Osteoblast (primary cell): Measurements from ENCODE around the gene EEF1A2. TPM values are rescaled to one million over a fixed set of nuclear protein-coding genes. Genes with fewer than 3 reads are reported as not detected.

ENCODE experiments used
- DNase-seq: peaks from one replicate; pipeline ENCODE4 v3.0.0; 2011; ENCODE audit warnings: low spot score, mixed read lengths; ENCODE audit not compliant: insufficient read length; ENCODE audit errors: missing footprints
- H2AFZ ChIP-seq: 2 replicates; pipeline ENCODE4 v1.6.0; 2011; ENCODE audit warnings: mild to moderate bottlenecking, low read length
- H3K27ac ChIP-seq: 2 replicates; pipeline ENCODE4 v1.5.1; 2011; ENCODE audit warnings: mild to moderate bottlenecking, low read depth, low read length, moderate library complexity
- H3K27me3 ChIP-seq: 2 replicates; pipeline ENCODE4 v1.6.0; 2012; ENCODE audit warnings: mild to moderate bottlenecking, control low read depth, inconsistent platforms, low read length, moderate library complexity; ENCODE audit not compliant: insufficient read depth
- H3K36me3 ChIP-seq: 2 replicates; pipeline ENCODE4 v1.5.1; 2011; ENCODE audit warnings: mild to moderate bottlenecking, low read length, control low read depth, moderate library complexity; ENCODE audit not compliant: insufficient read depth
- H3K4me1 ChIP-seq: 2 replicates; pipeline ENCODE4 v1.5.1; 2011; ENCODE audit warnings: mild to moderate bottlenecking, low read length, control low read depth, moderate library complexity; ENCODE audit not compliant: insufficient read depth
- H3K4me2 ChIP-seq: 2 replicates; pipeline ENCODE4 v1.6.0; 2011; ENCODE audit warnings: mild to moderate bottlenecking, low read length; ENCODE audit not compliant: insufficient read depth
- H3K4me3 ChIP-seq: fragments of 200-600 bp; sonication (generic); 3 replicates; pipeline ENCODE4 v1.5.1; 2012; ENCODE audit warnings: mild to moderate bottlenecking, low read length, inconsistent platforms; ENCODE audit not compliant: insufficient read depth
- H3K79me2 ChIP-seq: 2 replicates; pipeline ENCODE4 v1.6.0; 2012; ENCODE audit warnings: mild to moderate bottlenecking, low read length, control low read depth, inconsistent platforms; ENCODE audit not compliant: insufficient read depth
- H3K9me3 ChIP-seq: 2 replicates; pipeline ENCODE4 v1.5.1; 2011; ENCODE audit warnings: low read depth, low read length, control low read depth
- H4K20me1 ChIP-seq: 2 replicates; pipeline ENCODE4 v1.6.0; 2012; ENCODE audit warnings: mild to moderate bottlenecking, low read length, control low read depth; ENCODE audit not compliant: insufficient read depth
- total RNA-seq: library from RNA; depleted of rRNA; stranded (reverse); fragments of >200 nt; gene quantifications from 2 replicates; pipeline ENCODE4 v1.2.3, GENCODE V29; 2012
- TF ChIP-seq, protein P1 (sequence below): IDR thresholded peaks from 2 replicates; pipeline ENCODE4 v1.5.1; 2011; ENCODE audit warnings: mild to moderate bottlenecking, low read depth, low read length, moderate library complexity; ENCODE audit errors: extremely low read depth

EEF1A2 gene
- total RNA-seq, 1 donor: not detected

GRCh38 chr20:63472862-63473390, 26.0 kb downstream of the EEF1A2 start:
- TF ChIP-seq, protein P1, sequence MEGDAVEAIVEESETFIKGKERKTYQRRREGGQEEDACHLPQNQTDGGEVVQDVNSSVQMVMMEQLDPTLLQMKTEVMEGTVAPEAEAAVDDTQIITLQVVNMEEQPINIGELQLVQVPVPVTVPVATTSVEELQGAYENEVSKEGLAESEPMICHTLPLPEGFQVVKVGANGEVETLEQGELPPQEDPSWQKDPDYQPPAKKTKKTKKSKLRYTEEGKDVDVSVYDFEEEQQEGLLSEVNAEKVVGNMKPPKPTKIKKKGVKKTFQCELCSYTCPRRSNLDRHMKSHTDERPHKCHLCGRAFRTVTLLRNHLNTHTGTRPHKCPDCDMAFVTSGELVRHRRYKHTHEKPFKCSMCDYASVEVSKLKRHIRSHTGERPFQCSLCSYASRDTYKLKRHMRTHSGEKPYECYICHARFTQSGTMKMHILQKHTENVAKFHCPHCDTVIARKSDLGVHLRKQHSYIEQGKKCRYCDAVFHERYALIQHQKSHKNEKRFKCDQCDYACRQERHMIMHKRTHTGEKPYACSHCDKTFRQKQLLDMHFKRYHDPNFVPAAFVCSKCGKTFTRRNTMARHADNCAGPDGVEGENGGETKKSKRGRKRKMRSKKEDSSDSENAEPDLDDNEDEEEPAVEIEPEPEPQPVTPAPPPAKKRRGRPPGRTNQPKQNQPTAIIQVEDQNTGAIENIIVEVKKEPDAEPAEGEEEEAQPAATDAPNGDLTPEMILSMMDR: no peak
- H2AFZ ChIP-seq: no peak overlapping the region
- no peaks in the 10 kb centered on the region for H3K4me1 ChIP-seq
- no peaks in the 10 kb centered on the region for H4K20me1 ChIP-seq
- H3K27me3 ChIP-seq: peaks cover 45% of the 10 kb centered on the region
- H3K9me3 ChIP-seq: no peaks in the 10 kb centered on the region
- H3K36me3 ChIP-seq: no peaks in the 10 kb centered on the region
- no peak overlapping the region for H3K4me3 ChIP-seq
- DNase-seq: no peak
- H3K79me2 ChIP-seq: no peaks in the 10 kb centered on the region
- no peak overlapping the region for H3K4me2 ChIP-seq
- no peak overlapping the region for H3K27ac ChIP-seq

DNA sequence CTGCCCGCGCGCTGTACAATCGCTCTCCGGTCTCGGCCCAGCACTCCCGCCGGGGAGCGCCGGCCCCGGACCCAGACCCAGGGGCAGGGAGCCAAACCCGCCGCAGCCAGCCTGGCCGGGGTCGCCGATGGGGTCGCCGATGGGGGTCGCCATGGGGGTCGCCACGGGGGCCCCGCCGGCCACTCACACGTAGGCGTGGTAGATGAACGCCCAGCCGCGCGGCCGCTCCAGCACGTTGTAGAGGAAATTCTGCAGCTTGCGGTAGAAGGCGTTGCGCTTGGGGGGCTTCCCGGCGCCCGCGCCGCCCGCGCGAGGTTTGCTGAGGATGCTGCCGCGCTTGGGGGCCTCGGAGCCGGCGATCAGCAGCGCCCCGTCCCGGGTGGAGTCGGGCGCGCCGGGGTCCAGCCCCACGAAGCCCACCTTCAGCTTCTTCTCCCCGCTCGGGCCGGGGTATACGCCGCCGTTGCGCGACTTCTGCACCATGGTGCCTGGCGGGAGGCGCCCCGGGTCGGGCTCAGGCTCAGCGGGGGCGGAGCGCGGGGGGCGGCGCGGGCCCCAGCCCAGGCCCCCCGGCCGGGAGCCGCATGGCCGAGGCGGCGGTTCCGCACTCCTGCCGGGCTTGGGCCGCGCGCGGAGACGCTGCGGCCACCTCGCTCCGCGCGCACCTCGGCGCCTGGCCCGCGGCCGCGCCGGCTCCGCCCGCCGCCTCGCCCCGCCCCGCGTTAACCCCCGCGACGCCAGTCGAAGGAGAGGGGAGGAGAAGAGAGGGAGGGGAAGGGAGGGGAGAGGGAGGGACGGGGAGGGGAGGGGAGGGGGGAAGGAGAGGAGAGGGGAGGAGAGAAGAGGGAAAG, 26.7 kb downstream of the EEF1A2 start, which contains the start of gene KCNQ2:
Gene KCNQ2 (minus strand): TSS at position 675 of the 851 bp plus-strand sequence. CDS start 192 bp downstream, at position 483.
- Histone ChIP-seq H3K27me3 (peaks cover 39% of the 10 kb centered on the region), H2AFZ (no peak within 1 kb of the TSS)

DNA sequence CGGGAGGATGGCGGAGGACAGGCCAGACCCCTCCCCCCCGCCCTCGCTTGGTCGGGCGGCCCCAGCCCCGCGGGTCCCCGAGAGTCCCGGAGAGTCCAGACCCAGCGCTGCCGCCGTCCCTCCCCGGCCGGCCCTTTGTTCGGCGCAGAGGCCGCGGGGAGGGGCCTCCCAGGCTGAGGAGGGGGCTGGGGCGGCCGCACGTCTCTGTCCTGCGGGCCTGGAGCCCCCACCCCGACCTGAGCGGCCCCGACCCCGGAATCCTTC, 27.2 kb downstream of the EEF1A2 start:
- Histone ChIP-seq H2AFZ (no peak overlapping the region), H3K79me2 (no peaks in the 10 kb centered on the region), H3K27me3 (peaks cover 38% of the 10 kb centered on the region), H4K20me1 (no peaks in the 10 kb centered on the region), H3K4me3 (no peak overlapping the region), H3K9me3 (no peaks in the 10 kb centered on the region), H3K27ac (no peak overlapping the region), H3K4me2 (no peak overlapping the region), H3K36me3 (no peaks in the 10 kb centered on the region), H3K4me1 (no peaks in the 10 kb centered on the region)
- DNase-seq: no peak
- TF ChIP-seq, protein P1: no peak

More for the DNA sequence above, 26.7 kb downstream of the EEF1A2 start, which contains the start of gene KCNQ2:
- H3K4me2 ChIP-seq: no peak within 1 kb of the TSS
- H3K27ac ChIP-seq: no peak within 1 kb of the TSS
- H3K4me3 ChIP-seq: no peak within 1 kb of the TSS
- no peaks in the 10 kb centered on the region for H3K79me2 ChIP-seq
- H4K20me1 ChIP-seq: no peaks in the 10 kb centered on the region
- no peaks in the 10 kb centered on the region for H3K4me1 ChIP-seq
- H3K36me3 ChIP-seq: no peaks in the 10 kb centered on the region
- no peaks in the 10 kb centered on the region for H3K9me3 ChIP-seq
- DNase-seq: no peak
- TF ChIP-seq, protein P1: no peak

DNA sequence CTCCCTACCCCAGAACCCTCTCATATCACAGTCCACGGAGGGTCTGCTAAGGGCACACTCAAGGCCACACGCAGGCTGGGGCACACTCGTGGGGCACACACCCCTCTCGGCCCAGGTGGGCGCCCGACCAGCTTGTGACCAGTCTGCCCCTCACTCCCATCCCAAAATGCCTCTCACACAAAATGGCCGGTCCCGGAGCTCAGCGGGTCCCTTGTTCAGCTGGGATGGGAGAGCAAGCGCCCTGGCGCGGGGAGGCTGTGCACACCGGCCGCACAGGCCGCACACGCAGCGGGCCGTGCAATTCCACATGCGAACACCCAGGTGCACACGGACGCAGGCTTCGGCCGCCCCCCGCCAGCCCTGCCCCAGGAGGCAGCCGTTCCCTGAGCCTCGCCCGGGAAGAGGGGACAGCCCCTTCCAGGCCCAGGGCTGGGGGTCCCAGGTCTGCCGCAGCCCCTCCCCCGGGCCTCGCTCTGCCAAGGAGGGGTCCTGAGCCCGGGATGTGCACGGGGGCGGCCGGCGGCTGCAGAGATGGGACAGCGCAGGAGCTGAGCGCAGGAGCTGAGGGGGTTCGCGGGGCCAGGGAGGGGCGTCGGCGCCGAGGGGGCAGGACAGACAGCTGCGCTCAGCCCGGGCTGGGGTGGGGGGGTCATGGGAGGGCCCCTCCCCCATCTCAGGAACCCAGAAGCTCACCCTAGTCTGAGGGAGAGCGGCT, 27.7 kb downstream of the EEF1A2 start:
- Histone ChIP-seq H3K79me2 (no peaks in the 10 kb centered on the region), H3K4me2 (no peak overlapping the region), H3K4me3 (no peak overlapping the region), H3K27me3 (peaks cover 38% of the 10 kb centered on the region), H4K20me1 (no peaks in the 10 kb centered on the region), H2AFZ (no peak overlapping the region), H3K9me3 (no peaks in the 10 kb centered on the region), H3K27ac (no peak overlapping the region), H3K36me3 (no peaks in the 10 kb centered on the region), H3K4me1 (no peaks in the 10 kb centered on the region)
- DNase-seq: no peak
- TF ChIP-seq, protein P1: no peak
